GM12878 (cell line): Measurements from ENCODE around the gene SPEG. TPM values are rescaled to one million over a fixed set of nuclear protein-coding genes. Genes with fewer than 3 reads are reported as not detected.

Source experiments
- ATAC-seq: fragments of 200-7000 bp; cut with Tn5 transposase; 3 replicates; pipeline ENCODE4 v1.9.1; 2020; ENCODE audit warnings: mild to moderate bottlenecking, moderate library complexity
- BruUV-seq: library from RNA; stranded (reverse); fragments of 400-500 nt; replicated peaks from 2 replicates; lab custom pipeline; 2021; lab: Mats Ljungman, UMichigan
- CTCF ChIA-PET: fragments of 300-600 bp; sonication (Branson Sonifier 250); formaldehyde crosslinking; extraction: SDS; loops from one replicate; lab custom pipeline; 2021; ENCODE audit warnings: inconsistent platforms; lab: Yijun Ruan, JAX
- POLR2A ChIA-PET: fragments of 350-600 bp; formaldehyde crosslinking; extraction: SDS; loops from one replicate; lab custom pipeline; 2021; ENCODE audit warnings: inconsistent platforms; lab: Charles Lee
- RAD21 ChIA-PET: fragments of 300-600 bp; sonication (Branson Sonifier 250); formaldehyde crosslinking; loops from one replicate; lab custom pipeline; 2023; ENCODE audit warnings: antibody characterized with exemption; ENCODE audit not compliant: unreplicated experiment; lab: Charles Lee
- SMC1A ChIA-PET: fragments of 300-600 bp; sonication (Branson Sonifier 250); formaldehyde crosslinking; loops from one replicate; lab custom pipeline; 2023; ENCODE audit not compliant: unreplicated experiment, uncharacterized antibody; lab: Charles Lee
- DNase-seq: peaks from one replicate; pipeline ENCODE4 v3.0.0-alpha.2; 2011; ENCODE audit warnings: low read depth, low spot score
- FAIRE-seq: peaks from 3 replicates; lab custom pipeline; 2011; peaks lifted over from hg19 to GRCh38; lab: Jason Lieb, UNC
- H2AFZ ChIP-seq: 2 replicates; pipeline ENCODE4 v1.6.0; 2011; ENCODE audit warnings: low read depth, low read length, control low read depth; ENCODE audit not compliant: control insufficient read depth
- H3K27ac ChIP-seq: 2 replicates; pipeline ENCODE4 v1.5.1; 2011; ENCODE audit warnings: control low read depth; ENCODE audit not compliant: control insufficient read depth, insufficient read depth
- H3K27me3 ChIP-seq, 2 experiments: replicated peaks in 1 of 2; 2 replicates each; pipeline versions ENCODE4 v1.6.0 to v1.6.1; 2011; ENCODE audit warnings: low read length in 1 of 2; ENCODE audit not compliant: control insufficient read depth in 2 of 2, insufficient read depth in 2 of 2
- H3K36me3 ChIP-seq, 2 experiments: 2 replicates each; pipeline ENCODE4 v1.5.1; 2011; ENCODE audit warnings: low read length in 1 of 2; ENCODE audit not compliant: control insufficient read depth in 2 of 2, insufficient read depth in 2 of 2
- H3K4me1 ChIP-seq: 2 replicates; pipeline ENCODE4 v1.6.1; 2011; ENCODE audit warnings: mild to moderate bottlenecking, low read length, moderate library complexity, mixed read lengths; ENCODE audit not compliant: control insufficient read depth, insufficient read depth
- H3K4me2 ChIP-seq: 2 replicates; pipeline ENCODE4 v1.6.0; 2011; ENCODE audit warnings: control low read depth; ENCODE audit not compliant: control insufficient read depth, insufficient read depth
- H3K4me3 ChIP-seq: fragments of 200-600 bp; sonication (generic); 2 replicates; pipeline ENCODE4 v1.5.1; 2016
- H3K79me2 ChIP-seq: 2 replicates; pipeline ENCODE4 v1.6.0; 2011; ENCODE audit warnings: low read length; ENCODE audit not compliant: control insufficient read depth, insufficient read depth
- H3K9ac ChIP-seq: 2 replicates; pipeline ENCODE4 v1.8.0; 2011; ENCODE audit warnings: low read length, control low read depth, mixed read lengths; ENCODE audit not compliant: control insufficient read depth, insufficient read depth
- H3K9me3 ChIP-seq: replicated peaks from 3 replicates; pipeline ENCODE4 v1.5.1; 2011; ENCODE audit warnings: mild to moderate bottlenecking, low read length; ENCODE audit not compliant: control insufficient read depth, insufficient read depth
- H4K20me1 ChIP-seq: 2 replicates; pipeline ENCODE4 v1.6.0; 2011; ENCODE audit not compliant: control insufficient read depth, insufficient read depth
- CREM ChIP-seq: IDR thresholded peaks from 2 replicates; pipeline ENCODE4 v1.6.1; 2014; ENCODE audit warnings: antibody characterized with exemption, low read depth
- CTCF ChIP-seq, 3 experiments: IDR thresholded peaks in 2 of 3; conservative IDR thresholded peaks in 1 of 3; 2 replicates each; pipeline ENCODE4 v1.5.1; 2011; ENCODE audit warnings: low read depth in 3 of 3, low read length in 3 of 3, mild to moderate bottlenecking in 3 of 3, control low read depth in 2 of 3, moderate library complexity in 2 of 3, inconsistent platforms in 1 of 3, mixed read lengths in 1 of 3; ENCODE audit not compliant: control insufficient read depth in 2 of 3, insufficient read depth in 1 of 3; ENCODE audit errors: extremely low read depth in 1 of 3
- E2F8 ChIP-seq: fragments of 450-650 bp; IDR thresholded peaks from 2 replicates; pipeline ENCODE4 v1.6.1; 2018; ENCODE audit warnings: mild to moderate bottlenecking, low read depth, moderate library complexity; ENCODE audit not compliant: partially characterized antibody
- GATAD2B ChIP-seq: fragments of 450-650 bp; conservative IDR thresholded peaks from 2 replicates; pipeline ENCODE4 v1.6.1; 2017; ENCODE audit warnings: low read depth, mild to moderate bottlenecking, moderate library complexity
- LARP7 ChIP-seq: fragments of 450-650 bp; IDR thresholded peaks from 2 replicates; pipeline ENCODE4 v1.6.1; 2017; ENCODE audit warnings: mild to moderate bottlenecking
- NBN ChIP-seq: fragments of 450-650 bp; IDR thresholded peaks from 2 replicates; pipeline ENCODE4 v1.6.1; 2016
- NFYA ChIP-seq: IDR thresholded peaks from 2 replicates; pipeline ENCODE4 v1.6.1; 2011; ENCODE audit warnings: low read depth, mild to moderate bottlenecking, low read length, improper control_type of control experiment, borderline replicate concordance
- NR2C1 ChIP-seq: fragments of 450-650 bp; IDR thresholded peaks from 2 replicates; pipeline ENCODE4 v1.6.1; 2017; ENCODE audit warnings: antibody characterized with exemption, mild to moderate bottlenecking, moderate library complexity
- NRF1 ChIP-seq: conservative IDR thresholded peaks from 2 replicates; pipeline ENCODE4 v1.6.1; 2011; ENCODE audit warnings: mild to moderate bottlenecking, low read depth, low read length, improper control_type of control experiment
- PAX5 ChIP-seq: IDR thresholded peaks from 2 replicates; pipeline ENCODE4 v1.6.1; 2011; ENCODE audit warnings: low read depth, low read length, borderline replicate concordance
- PML ChIP-seq: IDR thresholded peaks from 2 replicates; pipeline ENCODE4 v1.6.1; 2012; ENCODE audit warnings: low read length, inconsistent platforms
- POU2F2 ChIP-seq: IDR thresholded peaks from 3 replicates; pipeline ENCODE4 v1.6.1; 2011; ENCODE audit warnings: low read depth, mild to moderate bottlenecking, low read length, borderline replicate concordance
- YBX1 ChIP-seq: fragments of 450-650 bp; IDR thresholded peaks from 2 replicates; pipeline ENCODE4 v1.6.1; 2016; ENCODE audit warnings: antibody characterized with exemption
- ZSCAN29 ChIP-seq: fragments of 450-650 bp; IDR thresholded peaks from 2 replicates; pipeline ENCODE4 v1.6.1; 2017; ENCODE audit warnings: mild to moderate bottlenecking, moderate library complexity
- WGBS: methylation state at CpG from one replicate; pipeline ENCODE4 v1.1.6; 2016; ENCODE audit warnings: low lambda C conversion rate; ENCODE audit not compliant: insufficient replicate concordance, insufficient coverage; ENCODE audit errors: missing lambda C conversion rate; 5-methylcytosine and 5-hydroxymethylcytosine counted together
- in situ Hi-C: fragments of 300-500 bp; cut with MboI; formaldehyde crosslinking; loops from 9 replicates; pipeline ENCODE4 v1.14.3; 2018; ENCODE audit warnings: mixed read lengths
- intact Hi-C: fragments of 100-400 bp; cut with micrococcal nuclease; formaldehyde crosslinking; loops from one replicate; pipeline ENCODE4 v1.14.2; 2022; ENCODE audit not compliant: unreplicated experiment
- polyA plus RNA-seq, 11 experiments: library from polyadenylated mRNA; depleted of rRNA in 4 of 11; unstranded in 6 of 11; stranded (reverse) in 5 of 11; fragments of >200 nt; fragmentation: Nextera tagmentation in 4 of 11; fragmentation: Illumina TruSeq in 1 of 11; extraction: Ambion mirVana in 4 of 11; extraction: Trizol in 1 of 11; gene quantifications; 1 replicate in 1 of 11; 2 replicates in 10 of 11; pipeline versions ENCODE4 v1.2.1 to v1.2.3, GENCODE V29; 2011 to 2016; ENCODE audit warnings: inconsistent platforms in 2 of 11, missing spikeins in 2 of 11, low read depth in 1 of 11
- total RNA-seq, 4 experiments: library from RNA; depleted of rRNA in 3 of 4; stranded (reverse); fragments of >200 nt in 3 of 4; fragmentation: Illumina TruSeq in 1 of 4; extraction: Trizol in 1 of 4; gene quantifications; 2 replicates each; pipeline versions ENCODE4 v1.2.1 to v1.2.3, GENCODE V29; 2013 to 2021

Gene SPEG
- total and polyA plus RNA-seq, 10 of the 15 experiments (the other 5 are each of a cell fraction or from before 2014, with no cell fraction given) = 0.03 to 0.28 TPM; not detected in 8

GRCh38 chr2:219405958-219406860 is 28.4 kb upstream of the SPEG start:
- in situ Hi-C loops (no loop called here), intact Hi-C loops (no loop called here)
- Histone ChIP-seq H3K4me1 (no peaks in the 10 kb centered on the region), H3K27ac (no peak overlapping the region), H3K36me3 (no peaks in the 10 kb centered on the region), H3K4me2 (no peak overlapping the region), H4K20me1 (no peaks in the 10 kb centered on the region), H3K4me3 (no peak overlapping the region), H2AFZ (no peak overlapping the region), H3K27me3 (peaks cover 0 to 2% of the 10 kb centered on the region in 2 experiments; a peak in 2 of 4 replicates), H3K79me2 (no peaks in the 10 kb centered on the region), H3K9ac (no peak overlapping the region), H3K9me3 (no peaks in the 10 kb centered on the region)
- CTCF ChIA-PET = interaction anchor here (0.6 to 6.2 kb wide), 3 partner anchors 16 to 124 kb away, joined by 3 to 64 read pairs (median 7); partner anchors contain the start of gene DNPEP
- POLR2A ChIA-PET = no interaction called here
- TF ChIP-seq PML (no peak), NR2C1 (no peak), POU2F2 (no peak), YBX1 (no peak), CREM (no peak), NRF1 (no peak), NFYA (no peak), CTCF (IDR thresholded peaks at IDR 0.05 in 2 of 3, conservative IDR thresholded peaks at IDR 0.05 in 1 of 3; ENCODE audit: control insufficient read depth in 2 of 3, extremely low read depth in 1 of 3, insufficient read depth in 1 of 3, low read depth in 3 of 3, low read length in 3 of 3) (no peak), NBN (no peak), E2F8 (no peak), LARP7 (no peak), PAX5 (no peak), ZSCAN29 (no peak), GATAD2B (no peak)
- SMC1A ChIA-PET = interaction anchor here (1.5 kb wide), 1 partner anchor 123 kb away, joined by 3 read pairs; no protein-coding TSS in a partner anchor
- RAD21 ChIA-PET = no interaction called here
- ATAC-seq (no peak), DNase-seq (no peak), FAIRE-seq (no peak)
- 44% methylated on average over 7 of the region's 7 CpGs for WGBS
- BruUV-seq = no TSS peak
